HG03175 (cell line): ENCODE results near the gene RPP21.

Experiments
- ATAC-seq: cut with Tn5 transposase; IDR thresholded peaks from one replicate; pipeline ENCODE4 v1.9.1; 2021; ENCODE audit warnings: mild to moderate bottlenecking, moderate library complexity; ENCODE audit not compliant: unreplicated experiment

Gene RPP21

DNA sequence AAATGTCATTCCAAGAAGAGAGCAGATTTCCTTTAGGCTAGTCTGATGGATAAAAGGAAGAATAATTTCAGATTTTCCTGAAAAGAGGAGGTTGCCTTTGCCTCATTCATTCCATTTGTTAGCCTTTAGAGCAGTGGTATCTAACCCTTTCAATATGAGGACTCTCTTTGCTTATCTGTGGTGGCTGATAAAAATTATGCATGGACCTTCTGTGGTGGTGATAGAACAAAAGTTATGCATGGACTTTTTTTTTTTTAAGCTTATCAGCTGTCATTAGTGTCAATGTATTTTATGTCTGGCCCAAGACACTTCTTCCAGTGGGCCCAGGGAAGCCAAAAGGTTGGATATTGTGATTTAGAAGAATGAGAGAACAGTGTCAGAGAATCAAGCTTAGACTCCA lies 16.6 kb upstream of the RPP21 start:
- ATAC-seq, result no peak

DNA sequence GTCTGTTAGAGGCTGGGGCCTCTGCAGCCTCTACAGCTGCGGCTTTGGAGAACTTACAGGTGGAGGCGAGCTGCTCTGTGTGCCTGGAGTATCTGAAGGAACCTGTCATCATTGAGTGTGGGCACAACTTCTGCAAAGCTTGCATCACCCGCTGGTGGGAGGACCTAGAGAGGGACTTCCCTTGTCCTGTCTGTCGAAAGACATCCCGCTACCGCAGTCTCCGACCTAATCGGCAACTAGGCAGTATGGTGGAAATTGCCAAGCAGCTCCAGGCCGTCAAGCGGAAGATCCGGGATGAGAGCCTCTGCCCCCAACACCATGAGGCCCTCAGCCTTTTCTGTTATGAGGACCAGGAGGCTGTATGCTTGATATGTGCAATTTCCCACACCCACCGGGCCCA lies 15.6 kb upstream of the RPP21 start:
- ATAC-seq, result no peak

DNA sequence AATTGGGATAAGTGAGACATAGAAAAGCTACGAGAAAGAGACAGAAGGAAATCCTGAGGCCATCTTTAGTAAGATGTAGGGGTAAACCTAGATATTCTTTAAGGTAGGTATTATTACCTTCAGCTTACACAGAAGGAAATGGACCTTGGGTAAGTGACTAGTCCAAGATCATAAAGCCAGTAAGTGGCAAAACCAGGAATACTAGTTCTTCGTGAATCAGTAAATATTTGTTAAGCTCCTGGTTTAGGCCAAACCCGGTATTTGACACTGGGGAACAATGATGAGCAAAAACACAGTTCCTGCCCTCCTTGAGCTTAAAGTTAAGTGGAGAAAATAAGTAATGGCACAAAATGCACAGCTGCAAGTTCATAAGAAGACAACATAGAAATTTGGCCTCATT lies 13.0 kb upstream of the RPP21 start:
- ATAC-seq, result no peak

DNA sequence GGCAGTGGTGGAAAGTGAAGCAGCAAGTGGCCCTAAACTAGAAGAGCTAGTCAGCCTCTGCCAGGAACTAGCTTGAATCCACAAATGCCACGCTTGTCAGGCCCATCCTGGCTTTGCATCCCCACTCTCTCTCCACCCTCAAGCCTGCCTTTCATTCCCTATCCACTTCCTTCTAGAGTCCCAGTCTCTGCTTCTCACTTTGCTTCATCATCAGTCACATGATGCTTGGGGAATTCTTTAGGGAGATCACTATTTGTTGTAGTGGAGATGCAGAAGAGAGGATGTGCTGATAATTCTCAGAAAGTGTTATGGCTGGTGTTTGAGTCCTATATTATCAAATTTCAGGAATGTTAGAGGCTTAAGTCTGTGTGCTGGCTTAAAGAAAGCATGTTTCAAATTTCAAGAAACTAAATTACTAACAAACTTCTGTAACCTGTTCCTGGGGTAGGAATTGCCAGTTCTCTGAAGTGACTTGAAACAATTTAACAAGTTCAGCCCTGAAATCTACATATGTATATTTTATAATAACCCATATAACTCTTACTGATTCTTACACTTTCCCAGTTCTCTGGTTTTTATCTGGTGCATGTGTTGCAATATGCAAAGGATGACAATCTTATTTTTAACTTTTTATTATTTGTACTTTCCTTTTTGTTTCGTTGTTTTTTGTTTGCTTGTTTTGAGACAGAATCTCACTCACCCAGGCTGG lies 10.7 kb upstream of the RPP21 start:
- ATAC-seq, result no peak

DNA sequence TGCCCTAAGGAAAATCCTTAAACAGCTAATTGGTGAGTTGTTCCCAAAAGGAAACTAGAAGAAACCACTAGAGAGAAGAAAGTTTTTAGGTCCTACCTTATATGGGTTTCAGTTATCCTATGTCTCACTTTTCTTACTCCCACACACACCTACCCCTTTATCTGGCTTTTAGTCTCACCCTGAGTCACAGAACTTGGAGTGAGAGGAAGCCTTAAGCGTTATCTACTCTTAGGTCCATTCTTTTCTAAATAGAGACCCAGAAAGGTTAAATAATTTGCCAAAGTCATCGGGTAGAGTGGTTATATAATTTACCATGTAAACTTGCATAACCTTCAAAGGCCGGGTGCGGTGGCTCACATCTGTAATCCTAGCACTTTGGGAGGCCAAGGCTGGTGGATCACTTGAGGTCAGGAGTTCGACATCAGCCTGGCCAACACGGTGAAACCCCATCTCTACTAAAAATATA lies 4.3 kb upstream of the RPP21 start:
- no peak for ATAC-seq

DNA sequence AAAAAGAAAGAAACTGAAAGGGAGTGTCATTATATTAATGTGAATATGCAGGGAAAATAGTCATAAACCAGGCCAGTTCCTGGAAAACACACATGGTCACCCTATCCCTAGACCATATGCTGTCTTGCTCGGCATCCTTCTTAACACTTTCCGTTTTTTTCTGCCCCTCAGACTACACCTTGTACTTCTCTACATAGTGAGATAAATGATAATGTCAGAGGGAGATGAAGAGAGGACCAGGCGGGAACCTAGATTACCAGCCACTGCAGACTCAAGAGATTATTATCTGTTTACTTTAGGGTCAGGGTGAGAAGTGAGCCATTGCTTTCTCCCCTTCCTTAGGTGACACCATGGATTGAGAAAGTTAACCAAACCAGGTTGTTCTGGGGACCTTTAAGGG lies 3.7 kb upstream of the RPP21 start:
- ATAC-seq, result no peak

DNA sequence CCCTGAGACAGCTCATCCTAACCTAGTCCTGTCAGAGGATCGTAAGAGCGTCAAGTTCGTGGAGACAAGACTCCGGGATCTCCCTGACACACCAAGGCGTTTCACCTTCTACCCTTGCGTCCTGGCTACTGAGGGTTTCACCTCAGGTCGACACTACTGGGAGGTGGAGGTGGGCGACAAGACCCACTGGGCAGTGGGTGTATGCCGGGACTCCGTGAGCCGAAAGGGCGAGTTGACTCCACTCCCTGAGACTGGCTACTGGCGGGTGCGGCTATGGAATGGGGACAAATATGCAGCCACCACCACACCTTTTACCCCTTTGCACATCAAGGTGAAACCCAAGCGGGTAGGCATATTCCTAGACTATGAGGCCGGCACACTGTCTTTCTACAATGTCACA lies 3.2 kb upstream of the RPP21 start:
- ATAC-seq, result no peak

DNA sequence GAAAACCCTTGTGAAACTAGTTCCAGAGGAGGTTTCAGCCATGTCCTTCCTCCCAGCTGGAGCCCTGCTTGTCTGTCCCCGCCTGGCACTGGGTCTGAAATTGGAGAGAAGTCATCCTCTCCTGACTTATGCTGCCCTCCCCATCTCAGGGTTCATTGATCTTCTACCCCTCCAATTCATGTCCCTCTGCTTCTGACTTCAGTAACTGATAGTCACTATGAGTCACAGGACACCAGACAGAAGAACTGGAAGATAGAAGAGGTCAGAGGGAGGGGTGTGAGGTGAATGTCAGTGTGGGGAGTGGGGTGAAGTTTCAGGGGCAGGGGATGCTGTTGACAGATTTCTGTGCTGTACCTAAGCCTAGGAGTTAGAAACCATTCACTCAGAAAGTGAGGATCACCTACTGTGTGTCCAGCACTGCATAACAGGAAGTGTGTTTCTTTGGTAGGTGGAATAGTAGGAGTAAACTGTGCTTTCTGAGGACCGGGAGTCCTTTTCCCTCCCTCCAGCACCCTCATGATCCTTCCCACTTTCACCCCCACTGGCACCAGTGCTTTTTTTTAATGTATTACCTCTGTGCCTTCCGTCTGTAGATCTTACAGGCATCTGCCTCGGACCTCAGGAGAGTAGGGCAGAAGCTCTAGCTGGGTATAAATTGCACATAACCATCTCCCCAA lies 627 bp upstream of the RPP21 start:
- ATAC-seq, result no peak

DNA sequence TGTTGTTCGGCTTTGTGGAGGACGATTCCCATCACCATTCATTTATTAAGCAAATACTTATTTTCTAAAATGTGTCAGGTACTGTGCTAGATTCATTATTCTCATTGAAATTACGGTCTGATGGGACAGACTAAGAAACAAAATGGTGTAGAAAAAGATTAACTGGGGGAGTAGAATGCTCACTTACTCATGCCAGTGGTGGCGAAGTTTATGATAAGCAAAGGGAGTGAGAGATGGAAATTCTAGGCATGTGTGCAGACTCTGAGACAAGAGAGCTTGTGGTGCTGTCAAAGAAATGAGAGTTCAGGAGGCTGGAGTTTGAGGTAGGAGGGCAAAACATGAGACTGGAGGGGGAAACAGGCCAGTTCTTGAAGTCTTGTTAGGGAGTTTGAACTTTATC lies 896 bp downstream of the RPP21 start:
- no peak for ATAC-seq

DNA sequence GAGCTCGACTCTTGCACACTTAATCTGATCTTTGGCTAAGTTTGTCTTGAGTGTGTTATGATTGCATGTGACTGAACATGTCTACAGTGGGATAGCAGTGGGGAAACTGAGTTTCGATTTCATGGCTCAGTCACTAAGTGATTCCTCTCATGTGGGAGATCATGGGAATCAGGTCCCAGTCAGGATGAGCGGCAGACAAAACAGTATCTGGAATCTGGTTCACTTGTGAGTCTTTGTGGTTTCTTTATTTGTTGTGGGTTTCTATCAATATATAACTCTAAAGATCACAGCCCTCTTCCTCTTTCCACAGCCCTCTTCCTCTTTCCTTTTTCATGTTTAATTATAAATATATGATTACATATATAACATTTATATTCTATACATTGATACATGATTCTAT lies 4.0 kb downstream of the RPP21 start:
- no peak for ATAC-seq

DNA sequence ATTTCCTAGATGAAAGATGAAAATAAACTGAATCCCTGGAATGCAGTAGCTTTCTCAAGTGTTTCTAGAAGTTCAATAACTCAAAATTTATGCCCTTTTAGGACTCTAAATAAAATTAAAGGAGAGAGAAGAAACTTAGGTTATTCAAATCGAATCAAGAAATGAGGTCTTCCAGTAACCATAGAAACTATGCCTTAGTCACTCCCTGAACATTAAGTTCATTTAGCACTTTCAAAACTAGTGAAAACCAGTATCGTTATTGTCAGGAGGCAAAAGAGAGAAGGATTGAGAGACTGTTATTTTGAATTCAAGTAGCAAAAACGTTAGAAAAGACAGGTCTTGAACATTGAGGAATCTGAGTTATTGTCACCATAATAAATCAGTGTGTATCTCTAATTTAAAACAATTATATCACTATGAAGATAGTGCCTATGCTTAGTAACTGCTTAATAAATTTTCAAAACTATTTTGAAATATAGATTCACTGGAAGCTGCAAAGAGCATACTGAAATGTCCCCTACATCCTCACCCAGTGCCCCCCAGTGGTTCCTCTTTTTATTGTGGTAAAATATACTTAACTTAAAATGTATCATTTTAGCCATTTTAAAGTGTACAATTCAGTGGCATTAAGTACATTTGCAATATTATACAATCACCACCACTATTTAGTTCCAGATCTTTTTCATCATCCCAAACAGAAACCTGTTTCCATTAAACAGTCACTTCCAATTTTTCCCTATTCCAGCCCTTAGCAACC lies 4.6 kb downstream of the RPP21 start:
- ATAC-seq, result no peak

DNA sequence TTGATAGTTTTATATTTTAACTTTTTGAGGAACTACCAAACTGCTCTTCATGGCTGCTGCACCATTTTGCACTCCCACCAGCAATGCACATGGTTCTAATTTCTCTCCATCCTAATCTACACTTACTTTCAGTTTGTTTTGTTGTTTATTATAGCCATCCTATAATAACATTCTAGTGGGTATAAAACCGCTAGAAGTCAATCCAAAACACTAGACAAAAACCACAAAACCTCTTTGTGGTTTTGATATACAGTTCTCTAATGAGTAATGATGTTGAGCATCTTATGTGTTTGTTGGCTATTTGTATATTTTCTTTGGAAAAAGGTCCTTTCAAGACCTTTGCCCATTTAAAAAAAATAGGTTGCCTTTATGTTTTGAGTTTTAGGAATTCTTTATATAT lies 5.6 kb downstream of the RPP21 start:
- no peak for ATAC-seq

DNA sequence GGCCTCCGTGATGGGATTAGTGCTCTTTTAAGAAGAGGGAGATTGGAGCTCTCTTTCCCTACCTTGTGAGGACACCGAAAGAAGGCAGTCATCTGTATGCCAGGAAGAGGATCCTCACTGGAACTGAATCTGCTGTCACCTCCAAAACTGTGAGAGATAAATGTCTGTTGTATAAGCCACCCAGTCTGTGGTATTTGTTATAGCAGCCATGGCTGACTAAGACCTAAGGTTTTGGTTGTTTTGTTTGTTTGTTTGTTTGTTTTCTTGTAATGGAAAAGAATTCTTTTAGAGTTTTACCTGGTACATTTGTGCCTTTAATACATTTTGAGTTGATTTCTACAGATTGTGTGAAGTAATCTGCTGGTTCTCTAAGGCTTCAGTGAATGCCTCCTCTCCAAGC lies 7.6 kb downstream of the RPP21 start:
- ATAC-seq, result no peak

DNA sequence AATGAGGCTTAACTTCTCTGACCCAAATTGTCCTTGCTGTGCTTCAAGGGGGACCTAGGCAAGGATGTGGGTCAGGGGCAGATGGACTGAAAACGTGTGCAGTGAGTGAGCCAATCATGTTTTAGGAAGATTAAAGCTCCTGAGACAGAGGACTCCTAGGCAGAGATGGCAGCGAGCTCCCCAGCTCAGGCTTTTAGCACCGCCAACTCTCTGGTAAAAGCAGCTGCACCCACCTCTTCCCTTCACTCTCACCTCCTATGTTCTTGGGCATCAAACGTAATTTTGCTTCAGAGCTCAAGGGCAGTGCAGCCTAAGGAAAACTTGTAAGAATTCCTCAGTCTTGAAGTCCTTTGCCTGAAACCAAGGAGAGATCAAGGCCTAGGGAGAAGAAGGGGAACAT lies 10.3 kb downstream of the RPP21 start:
- no peak for ATAC-seq

DNA sequence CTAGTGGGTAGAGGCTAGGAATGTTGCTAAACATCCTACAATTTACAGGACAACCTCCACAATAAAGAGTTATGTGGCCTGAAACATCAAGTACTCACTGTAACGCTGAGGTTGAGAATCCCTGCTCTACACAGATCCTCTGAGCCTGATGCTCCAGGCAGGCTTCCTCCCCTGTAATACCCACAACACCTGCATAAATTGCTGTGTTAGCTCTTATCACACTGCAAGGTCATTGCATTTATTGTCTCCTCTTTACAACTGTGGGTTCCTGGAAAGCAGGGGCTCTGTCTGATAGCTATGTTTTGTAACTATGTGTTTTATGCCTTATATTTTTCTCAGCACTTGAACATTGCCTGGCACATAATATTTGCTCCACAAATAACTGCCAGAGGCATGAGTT lies 11.6 kb downstream of the RPP21 start:
- ATAC-seq, result no peak

DNA sequence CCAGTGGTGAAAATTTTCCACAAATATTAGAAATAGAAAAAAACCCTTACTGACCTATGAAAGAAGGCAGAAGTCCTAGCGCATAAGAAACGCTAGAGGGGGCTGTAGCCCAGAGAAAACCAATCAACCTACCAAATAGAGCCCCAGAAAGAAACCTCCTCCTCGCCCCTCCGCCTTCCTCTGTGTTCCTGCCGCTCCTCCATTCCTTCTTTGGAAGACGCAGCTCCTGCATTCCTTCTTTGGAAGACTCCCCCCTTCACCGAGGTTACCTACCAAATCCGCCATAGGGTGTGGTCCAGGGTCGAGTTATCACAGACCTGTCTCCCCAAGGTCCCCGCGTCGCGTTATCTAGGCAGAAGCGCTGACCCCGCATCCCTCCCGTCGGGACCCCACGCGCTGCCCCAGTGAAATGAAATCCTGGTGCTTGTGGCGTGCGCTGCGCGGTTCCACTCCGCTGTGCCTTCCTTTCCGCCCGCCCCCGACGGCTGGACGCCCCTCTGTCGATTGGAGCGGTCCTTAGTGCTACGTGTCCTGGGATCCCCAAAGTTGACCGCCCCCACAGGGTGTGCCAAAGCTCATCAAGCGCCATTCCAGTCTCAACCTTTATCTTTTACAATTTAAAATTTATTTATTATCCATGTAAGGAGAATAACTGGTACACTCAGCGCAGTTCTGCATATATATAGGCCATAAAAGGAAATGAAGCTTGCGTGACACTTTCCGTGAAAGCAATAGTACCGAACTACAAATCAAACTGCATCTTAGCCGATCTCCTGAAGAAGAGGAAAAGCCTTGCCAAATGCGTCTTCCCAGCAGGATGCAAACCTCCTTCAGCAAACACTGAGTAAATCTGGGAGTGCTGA lies 13.0 kb downstream of the RPP21 start:
- no peak for ATAC-seq

DNA sequence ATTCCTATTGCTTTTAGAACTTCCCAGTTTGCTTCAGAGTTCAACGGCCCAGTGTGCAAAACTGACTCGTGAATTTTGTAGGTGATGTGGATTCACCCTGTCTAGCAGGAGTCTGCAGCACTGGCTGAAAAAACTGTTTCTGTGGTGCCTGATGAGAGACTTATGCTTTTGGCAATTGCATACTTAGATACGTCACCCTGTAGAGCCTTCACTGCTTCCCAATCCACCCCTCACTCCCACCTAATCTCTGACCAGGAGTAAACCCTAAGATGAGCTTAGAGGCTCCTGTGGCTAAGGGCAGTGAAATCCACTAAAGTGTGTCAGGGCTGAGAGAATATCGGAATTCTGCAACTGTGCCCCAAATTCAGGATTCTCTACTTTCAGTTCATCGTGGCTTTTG lies 14.3 kb downstream of the RPP21 start:
- ATAC-seq, result no peak

DNA sequence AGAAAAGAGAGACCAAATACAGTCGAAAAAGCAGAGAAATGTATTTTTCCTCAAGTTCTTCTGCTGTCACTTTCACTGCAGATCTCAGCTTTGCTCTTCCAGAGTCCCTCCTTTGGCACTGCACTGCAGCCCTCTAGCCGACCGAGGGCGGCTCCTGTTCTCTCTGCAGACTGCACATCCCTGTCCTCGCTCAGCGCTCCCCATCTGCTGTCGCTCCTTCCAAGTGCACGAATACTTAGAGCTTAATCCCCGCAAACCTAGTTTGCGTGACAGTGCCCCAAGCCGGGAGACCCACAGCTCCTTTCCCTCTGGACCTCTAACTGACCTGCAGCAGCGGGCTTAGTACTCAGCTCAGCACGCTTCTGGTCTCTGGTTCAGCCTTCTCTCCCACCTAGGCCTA lies 15.2 kb downstream of the RPP21 start:
- no peak for ATAC-seq

DNA sequence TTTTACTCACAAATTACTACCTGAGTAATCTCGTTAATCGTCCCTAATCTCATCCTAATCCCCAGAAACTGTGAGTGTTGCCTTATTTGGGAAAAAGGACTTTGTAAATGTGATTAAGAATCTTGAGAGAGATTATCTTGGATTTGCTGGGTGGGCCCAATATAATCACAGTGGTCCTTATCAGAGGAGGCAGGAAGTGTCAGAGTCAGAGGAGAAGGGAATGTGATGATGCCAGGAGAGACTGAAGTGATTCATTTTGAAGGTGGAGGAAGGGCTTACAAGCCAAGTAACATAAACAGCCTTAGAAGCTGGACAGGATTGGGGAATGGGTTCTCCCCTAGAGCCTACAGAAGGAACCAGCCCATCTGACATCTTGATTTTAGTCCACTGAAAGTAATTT lies 16.7 kb downstream of the RPP21 start:
- ATAC-seq, result no peak

DNA sequence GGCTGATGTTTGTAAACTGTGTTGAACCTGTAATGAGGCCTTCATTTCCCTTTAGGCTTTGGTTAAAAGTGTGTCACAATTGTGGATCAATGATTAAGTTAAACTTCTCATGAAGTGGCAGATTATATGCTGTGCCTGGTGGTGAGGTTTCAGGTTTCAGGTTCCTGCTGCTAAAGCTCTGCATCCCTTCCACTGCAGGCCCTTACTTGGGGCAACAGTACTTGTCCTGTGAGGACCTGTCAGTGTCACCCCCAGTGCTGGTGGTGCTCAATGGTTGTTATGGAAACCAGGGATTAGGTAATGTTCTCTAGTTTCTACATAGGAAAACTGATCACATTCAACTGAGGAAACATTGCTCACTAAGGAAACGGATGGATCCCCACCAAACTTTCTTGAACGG lies 18.5 kb downstream of the RPP21 start:
- ATAC-seq, result no peak

DNA sequence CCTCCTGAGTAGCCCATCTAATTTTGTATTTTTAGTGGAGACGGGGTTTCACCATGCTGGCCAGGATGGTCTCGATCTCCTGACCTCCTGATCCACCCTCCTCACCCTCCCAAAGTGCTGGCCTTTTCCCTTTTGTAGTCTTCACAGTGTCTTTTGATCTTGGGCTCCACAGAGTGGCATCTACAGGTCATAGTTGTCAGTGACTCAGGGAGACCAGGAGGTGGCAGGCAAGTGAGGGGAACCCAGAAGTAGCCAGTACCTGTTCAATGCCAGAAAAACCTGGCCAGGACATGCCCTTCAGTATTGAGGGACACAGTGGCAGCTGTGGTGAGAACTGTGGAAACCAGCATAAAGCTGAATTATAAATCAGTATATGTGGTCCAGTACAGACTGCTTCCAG lies 19.6 kb downstream of the RPP21 start:
- ATAC-seq, result no peak
